Endothelial cell of umbilical vein (primary cell): ENCODE data around the gene ST3GAL4.

Source experiments
- CTCF ChIP-seq, 2 donors: IDR thresholded peaks; 1 replicate in 1 of 2; 2 replicates in 1 of 2; pipeline ENCODE4 v1.5.1; 2011; ENCODE audit warnings: low read length in 2 of 2, mild to moderate bottlenecking in 2 of 2, moderate library complexity in 2 of 2, control low read depth in 1 of 2, inconsistent platforms in 1 of 2, low read depth in 1 of 2; ENCODE audit not compliant: insufficient read depth in 1 of 2; ENCODE audit errors: extremely low read depth in 1 of 2
- POLR2A ChIP-seq: IDR thresholded peaks from 2 replicates; pipeline ENCODE4 v1.6.1; 2012; ENCODE audit warnings: low read depth, mild to moderate bottlenecking, control low read depth, low read length
- POLR2AphosphoS5 ChIP-seq: IDR thresholded peaks from 2 replicates; pipeline ENCODE4 v1.6.1; 2012; ENCODE audit warnings: low read depth, mild to moderate bottlenecking, control low read depth, low read length, moderate library complexity; ENCODE audit not compliant: insufficient read depth

DNA sequence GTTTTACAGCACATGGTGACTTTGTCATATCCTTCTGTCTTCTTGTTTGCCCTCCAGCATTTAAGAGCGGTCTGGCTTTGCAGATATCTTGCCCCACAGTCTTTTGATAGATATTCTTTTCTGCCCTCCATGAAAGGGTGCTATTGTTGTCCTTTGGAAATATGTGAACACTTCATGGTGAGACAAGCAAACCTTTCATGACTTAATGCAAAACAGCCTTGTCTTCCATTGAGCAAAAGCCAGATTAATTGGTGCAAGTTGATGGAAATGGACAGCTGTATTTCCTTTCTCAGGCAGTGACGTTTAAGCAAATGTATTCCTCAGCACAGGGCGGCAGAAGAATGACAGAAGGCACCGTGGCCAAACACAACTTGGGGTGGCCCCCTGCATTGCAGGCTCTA, 47.2 kb upstream of the ST3GAL4 start:
- no peak for TF ChIP-seq CTCF (IDR thresholded peaks at IDR 0.05; ENCODE audit: extremely low read depth in 1 of 2, insufficient read depth in 1 of 2, low read depth in 1 of 2, low read length in 2 of 2)
- no peak for TF ChIP-seq POLR2AphosphoS5
- TF ChIP-seq POLR2A = no peak
